HepG2 (cell line): ENCODE results near the gene JHY. TPM values are rescaled to one million over a fixed set of nuclear protein-coding genes. Genes with fewer than 3 reads are reported as not detected.

Experiments
- ATAC-seq: fragments of 200-7000 bp; cut with Tn5 transposase; 3 replicates; pipeline ENCODE4 v1.9.1; 2020; ENCODE audit warnings: mild to moderate bottlenecking, moderate library complexity
- BruUV-seq: library from RNA; stranded (reverse); fragments of 400-500 nt; replicated peaks from 2 replicates; lab custom pipeline; 2021; lab: Mats Ljungman, UMichigan
- CTCF ChIA-PET: fragments of 300-600 bp; formaldehyde crosslinking; extraction: SDS; loops from one replicate; lab custom pipeline; 2021; ENCODE audit warnings: low total read pairs, inconsistent platforms, low intra/inter-chr PET ratio; lab: Yijun Ruan, JAX
- POLR2A ChIA-PET: fragments of 350-600 bp; sonication (Branson Sonifier 250); formaldehyde crosslinking; loops from one replicate; lab custom pipeline; 2020; ENCODE audit warnings: antibody characterized with exemption, inconsistent platforms; lab: Yijun Ruan, JAX
- DNase-seq: peaks from one replicate; pipeline ENCODE4 v3.0.0-alpha.2; 2015; ENCODE audit warnings: low spot score
- FAIRE-seq: peaks from 3 replicates; lab custom pipeline; 2011; peaks lifted over from hg19 to GRCh38; lab: Jason Lieb, UNC
- H2AFZ ChIP-seq: one replicate; pipeline ENCODE4 v1.6.1; 2011; ENCODE audit warnings: low read length, inconsistent platforms
- H3K27ac ChIP-seq: fragments of 300-600 bp; 3 replicates; pipeline ENCODE4 v1.8.0; 2011; ENCODE audit warnings: mixed run types, mild to moderate bottlenecking, mixed read lengths, low read length, inconsistent platforms; ENCODE audit not compliant: insufficient read depth; ENCODE audit errors: extremely low read length
- H3K27me3 ChIP-seq, 2 experiments: fragments of 200-600 bp in 1 of 2; 2 replicates in 1 of 2; 3 replicates in 1 of 2; pipeline versions ENCODE4 v1.6.0 to v1.8.0; 2011; ENCODE audit warnings: low read length in 2 of 2, mild to moderate bottlenecking in 2 of 2, moderate library complexity in 2 of 2, inconsistent platforms in 1 of 2; ENCODE audit not compliant: insufficient read depth in 2 of 2, control insufficient read depth in 1 of 2
- H3K36me3 ChIP-seq, 2 experiments: fragments of 200-600 bp in 1 of 2; replicated peaks in 1 of 2; 2 replicates in 1 of 2; 3 replicates in 1 of 2; pipeline versions ENCODE4 v1.5.1 to v1.8.0; 2011; ENCODE audit warnings: low read length in 2 of 2, inconsistent platforms in 1 of 2; ENCODE audit not compliant: insufficient read depth in 2 of 2, control insufficient read depth in 1 of 2
- H3K4me1 ChIP-seq: 2 replicates; pipeline ENCODE4 v1.5.1; 2012; ENCODE audit warnings: low read length, inconsistent platforms; ENCODE audit not compliant: insufficient read depth
- H3K4me2 ChIP-seq: 2 replicates; pipeline ENCODE4 v1.6.0; 2011; ENCODE audit warnings: low read depth, low read length, inconsistent platforms
- H3K4me3 ChIP-seq, 3 experiments: fragments of 200-600 bp in 1 of 3; sonication (generic), shearing (Covaris generic) in 1 of 3; replicated peaks in 1 of 3; 2 replicates each; pipeline ENCODE4 v1.5.1; 2011 to 2016; ENCODE audit warnings: low read length in 3 of 3, inconsistent platforms in 2 of 3, low read depth in 2 of 3, mild to moderate bottlenecking in 2 of 3, control low read depth in 1 of 3, mixed read lengths in 1 of 3; ENCODE audit not compliant: insufficient read depth in 1 of 3
- H3K79me2 ChIP-seq: one replicate; pipeline ENCODE4 v1.6.1; 2011; ENCODE audit warnings: low read length, inconsistent platforms; ENCODE audit not compliant: insufficient read depth
- H3K9ac ChIP-seq: 2 replicates; pipeline ENCODE4 v1.6.0; 2011; ENCODE audit warnings: mild to moderate bottlenecking, low read depth, low read length, inconsistent platforms; ENCODE audit not compliant: insufficient read depth
- H3K9me3 ChIP-seq: 2 replicates; pipeline ENCODE4 v1.5.1; 2012; ENCODE audit warnings: mild to moderate bottlenecking, low read length
- H4K20me1 ChIP-seq: 2 replicates; pipeline ENCODE4 v1.6.0; 2011; ENCODE audit warnings: inconsistent platforms, mild to moderate bottlenecking, low read length, moderate library complexity; ENCODE audit not compliant: insufficient read depth
- FOXA1 ChIP-seq, 2 experiments: fragments of 450-650 bp in 1 of 2; sonication (generic) in 1 of 2; formaldehyde crosslinking in 1 of 2; IDR thresholded peaks; 2 replicates each; pipeline versions ENCODE4 v1.4.0 to v1.6.1; 2016 to 2020; ENCODE audit warnings: missing genetic modification reagents in 1 of 2
- GATAD2A ChIP-seq: IDR thresholded peaks from 2 replicates; pipeline ENCODE4 v1.6.1; 2016
- IRF2 ChIP-seq: IDR thresholded peaks from 2 replicates; pipeline ENCODE4 v1.6.1; 2018; ENCODE audit warnings: missing genetic modification reagents, missing compliant biosample characterization
- MAFF ChIP-seq: IDR thresholded peaks from 2 replicates; pipeline ENCODE4 v1.6.1; 2011; ENCODE audit warnings: low read depth, low read length, improper control_type of control experiment
- MAFK ChIP-seq, 2 experiments: IDR thresholded peaks in 1 of 2; conservative IDR thresholded peaks in 1 of 2; 2 replicates each; pipeline ENCODE4 v1.6.1; 2011; ENCODE audit warnings: improper control_type of control experiment in 2 of 2, low read length in 2 of 2
- in situ Hi-C: cut with HindIII; loops from 2 replicates; pipeline ENCODE4 v1.10.0; 2017; ENCODE audit warnings: low pct_unique_long_range_greater_than_20kb; ENCODE audit not compliant: extremely low pct_ligation_motif_present
- intact Hi-C: fragments of 100-400 bp; cut with micrococcal nuclease; formaldehyde crosslinking; loops from one replicate; pipeline ENCODE4 v1.10.0; 2022; ENCODE audit not compliant: unreplicated experiment
- polyA plus RNA-seq, 8 experiments: library from polyadenylated mRNA; depleted of rRNA in 3 of 8; stranded (reverse) in 7 of 8; unstranded in 1 of 8; fragments of >200 nt; fragmentation: Illumina TruSeq in 4 of 8; extraction: Trizol in 4 of 8; gene quantifications; 2 replicates each; pipeline versions ENCODE4 v1.2.1 to v1.2.3, GENCODE V29; 2011 to 2016; ENCODE audit warnings: low read depth in 4 of 8, missing spikeins in 1 of 8, mixed read lengths in 1 of 8; ENCODE audit not compliant: insufficient read depth in 1 of 8
- total RNA-seq, 5 experiments: library from RNA; depleted of rRNA; stranded (reverse); fragments of >200 nt; fragmentation: Illumina TruSeq; extraction: Trizol; gene quantifications; 2 replicates each; pipeline ENCODE4 v1.2.3, GENCODE V29; 2016; ENCODE audit warnings: low read depth in 1 of 5
- TF ChIP-seq, protein P1 (sequence below): sonication (generic); formaldehyde crosslinking; IDR thresholded peaks from 2 replicates; pipeline ENCODE4 v1.8.0; 2022; ENCODE audit warnings: mild to moderate bottlenecking, missing genetic modification reagents; ENCODE audit not compliant: insufficient replicate concordance

The JHY gene
- total and polyA plus RNA-seq, 2 of the 13 experiments (the other 11 are each of a cell fraction or from before 2014, with no cell fraction given) = not detected

DNA sequence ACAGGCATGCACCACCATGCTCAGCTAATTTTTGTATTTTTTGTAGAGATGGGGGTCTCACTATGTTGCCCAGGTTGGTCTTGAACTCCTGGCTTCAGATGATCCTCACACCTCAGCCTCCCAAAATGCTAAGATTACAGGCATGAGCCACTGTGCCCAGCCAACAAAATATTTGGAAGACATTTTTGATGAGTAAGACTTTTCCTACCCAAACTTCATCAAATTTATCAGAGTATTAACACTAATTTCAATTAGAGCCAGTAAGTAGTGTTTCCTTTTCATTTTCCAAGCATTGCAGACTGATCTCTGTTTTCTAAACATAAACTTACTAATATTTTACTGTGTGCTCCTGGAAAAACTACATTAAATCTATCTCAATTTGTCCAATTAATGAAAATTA lies 45.6 kb upstream of the JHY start:
- H3K36me3 ChIP-seq = no peaks in the 10 kb centered on the region
- H3K4me3 ChIP-seq = no peak overlapping the region
- in situ Hi-C loops = no loop called here
- TF ChIP-seq MAFK (conservative IDR thresholded peaks at IDR 0.05 in 1 of 2, IDR thresholded peaks at IDR 0.05 in 1 of 2; ENCODE audit: low read length in 2 of 2) (peak; percentile 31 to 65; a peak in 2 of 4 replicates), GATAD2A (no peak), IRF2 (CRISPR knock-in tag) (no peak), FOXA1 (IDR thresholded peaks at IDR 0.05) (no peak), FOXA1 (CRISPR knock-in tag; IDR thresholded peaks at IDR 0.05) (no peak), MAFF (peak; percentile 52; the same call in 1 of the 2 replicates)
- TF ChIP-seq, protein P1, sequence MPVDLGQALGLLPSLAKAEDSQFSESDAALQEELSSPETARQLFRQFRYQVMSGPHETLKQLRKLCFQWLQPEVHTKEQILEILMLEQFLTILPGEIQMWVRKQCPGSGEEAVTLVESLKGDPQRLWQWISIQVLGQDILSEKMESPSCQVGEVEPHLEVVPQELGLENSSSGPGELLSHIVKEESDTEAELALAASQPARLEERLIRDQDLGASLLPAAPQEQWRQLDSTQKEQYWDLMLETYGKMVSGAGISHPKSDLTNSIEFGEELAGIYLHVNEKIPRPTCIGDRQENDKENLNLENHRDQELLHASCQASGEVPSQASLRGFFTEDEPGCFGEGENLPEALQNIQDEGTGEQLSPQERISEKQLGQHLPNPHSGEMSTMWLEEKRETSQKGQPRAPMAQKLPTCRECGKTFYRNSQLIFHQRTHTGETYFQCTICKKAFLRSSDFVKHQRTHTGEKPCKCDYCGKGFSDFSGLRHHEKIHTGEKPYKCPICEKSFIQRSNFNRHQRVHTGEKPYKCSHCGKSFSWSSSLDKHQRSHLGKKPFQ (CRISPR knock-in tag) = no peak
- TF ChIP-seq, all 625 proteins: peak for 2
- Histone ChIP-seq H3K9ac (no peak overlapping the region), H4K20me1 (no peaks in the 10 kb centered on the region), H2AFZ (no peak overlapping the region), H3K27ac (no peak overlapping the region), H3K4me1 (no peaks in the 10 kb centered on the region), H3K9me3 (no peaks in the 10 kb centered on the region), H3K79me2 (no peaks in the 10 kb centered on the region), H3K4me2 (no peak overlapping the region), H3K27me3 (peaks cover 0 to 13% of the 10 kb centered on the region in 2 experiments; a peak in 1 of 5 replicates)
- ChIA-PET POLR2A (no interaction called here), CTCF (no interaction called here)
- DNase-seq = no peak
- FAIRE-seq = no peak
- intact Hi-C loops = no loop called here
- no peak for ATAC-seq
- no TSS peak for BruUV-seq
